CD4-positive, alpha-beta T cell (primary cell): Measurements from ENCODE around the gene CHD2. TPM values are rescaled to one million over a fixed set of nuclear protein-coding genes. Genes with fewer than 3 reads are reported as not detected.

Source experiments
- ATAC-seq: fragments of 200-7000 bp; cut with Tn5 transposase; one replicate; pipeline ENCODE4 v1.10.0; 2022; ENCODE audit warnings: mild to moderate bottlenecking; ENCODE audit not compliant: poor library complexity
- CTCF ChIA-PET: fragments of 350-600 bp; sonication (Branson Sonifier 250); formaldehyde crosslinking; loops from one replicate; lab custom pipeline; 2021; ENCODE audit warnings: antibody characterized with exemption, inconsistent platforms; lab: Charles Lee
- POLR2A ChIA-PET: fragments of 350-600 bp; sonication (Branson Sonifier 250); formaldehyde crosslinking; loops from one replicate; lab custom pipeline; 2021; ENCODE audit warnings: antibody characterized with exemption, inconsistent platforms; lab: Charles Lee
- DNase-seq, 14 experiments: peaks; one replicate each; pipeline ENCODE4 v3.0.0-alpha.2; 2013 to 2020; ENCODE audit warnings: mixed read lengths in 2 of 14
- H3K27ac ChIP-seq, 2 donors: one replicate each; pipeline versions ENCODE4 v1.5.1 to v1.7.0; 2013; ENCODE audit warnings: low read length in 2 of 2, low read depth in 1 of 2, mild to moderate bottlenecking in 1 of 2
- H3K27me3 ChIP-seq, 2 experiments: 1 replicate in 1 of 2; 2 replicates in 1 of 2; pipeline versions ENCODE4 v1.6.1 to v1.7.0; 2013; ENCODE audit warnings: low read length in 2 of 2, control low read depth in 1 of 2, mild to moderate bottlenecking in 1 of 2, moderate library complexity in 1 of 2; ENCODE audit not compliant: insufficient read depth in 2 of 2, control insufficient read depth in 1 of 2
- H3K36me3 ChIP-seq: one replicate; pipeline ENCODE4 v1.6.1; 2013; ENCODE audit warnings: low read length, control low read depth; ENCODE audit not compliant: insufficient read depth
- H3K4me1 ChIP-seq: one replicate; pipeline ENCODE4 v1.6.1; 2013; ENCODE audit warnings: low read length, control low read depth; ENCODE audit not compliant: insufficient read depth
- H3K4me3 ChIP-seq: one replicate; pipeline ENCODE4 v1.5.1; 2013; ENCODE audit warnings: mild to moderate bottlenecking, low read length, moderate library complexity
- H3K9me3 ChIP-seq, 2 experiments: 1 replicate in 1 of 2; 2 replicates in 1 of 2; pipeline versions ENCODE4 v1.6.1 to v1.7.0; 2013; ENCODE audit warnings: low read length in 2 of 2, mild to moderate bottlenecking in 2 of 2, control low read depth in 1 of 2, moderate library complexity in 1 of 2; ENCODE audit not compliant: control insufficient read depth in 1 of 2, insufficient read depth in 1 of 2
- H3K27ac Mint-ChIP-seq: one replicate; pipeline ENCODE4 v1.8.0; 2020; ENCODE audit warnings: mixed read lengths
- H3K27me3 Mint-ChIP-seq: one replicate; pipeline ENCODE4 v1.8.0; 2021; ENCODE audit warnings: mixed read lengths
- H3K36me3 Mint-ChIP-seq: one replicate; pipeline ENCODE4 v1.8.0; 2021; ENCODE audit warnings: low read depth, mixed read lengths
- H3K4me1 Mint-ChIP-seq: one replicate; pipeline ENCODE4 v1.8.0; 2021; ENCODE audit warnings: low read depth, mixed read lengths
- H3K4me3 Mint-ChIP-seq: one replicate; pipeline ENCODE4 v1.8.0; 2020; ENCODE audit warnings: mild to moderate bottlenecking, mixed read lengths
- H3K9me3 Mint-ChIP-seq: one replicate; pipeline ENCODE4 v1.8.0; 2020; ENCODE audit warnings: mixed read lengths
- CTCF ChIP-seq: fragments of 200-600 bp; IDR thresholded peaks from one replicate; pipeline ENCODE4 v1.8.0; 2022; ENCODE audit warnings: antibody characterized with exemption, mild to moderate bottlenecking
- intact Hi-C, 2 experiments: fragments of 100-400 bp; cut with DNase I in 1 of 2; cut with micrococcal nuclease in 1 of 2; formaldehyde crosslinking; loops; one replicate each; pipeline versions ENCODE4 v1.15.1 to v1.9.0; 2023 to 2025; cut with DNase I, micrococcal nuclease
- total RNA-seq, 174 experiments: library from RNA in 2 of 174; stranded (reverse) in 2 of 174; gene quantifications; one replicate each; pipeline ENCODE4 v1.2.3 and lab custom pipeline; 2021 to 2026

Gene CHD2
- total RNA-seq, 2 experiments from 2014 or later = 615 to 660 TPM

- DNase-seq (no peak), ATAC-seq (no peak)
- Mint-ChIP-seq H3K4me3 (no peak overlapping the region), H3K36me3 (peaks cover 80% of the 10 kb centered on the region), H3K4me1 (peaks cover 69% of the 10 kb centered on the region), H3K27me3 (no peaks in the 10 kb centered on the region), H3K27ac (peak overlapping the region; percentile 75), H3K9me3 (no peaks in the 10 kb centered on the region)
- ChIA-PET CTCF (interaction anchor here (1.6 kb wide), 1 partner anchor 10 kb away, joined by 4 read pairs; no protein-coding TSS in a partner anchor), POLR2A (no interaction called here)
- intact Hi-C loops = no loop called here
- H3K27me3 ChIP-seq = no peaks in the 10 kb centered on the region
- no peak overlapping the region for H3K4me3 ChIP-seq
- H3K27ac ChIP-seq = peak overlapping the region in 1 of 2 donors; percentile 7
- H3K4me1 ChIP-seq = peaks cover 38% of the 10 kb centered on the region
- TF ChIP-seq CTCF = no peak
- peaks cover 60% of the 10 kb centered on the region for H3K36me3 ChIP-seq
- H3K9me3 ChIP-seq = no peaks in the 10 kb centered on the region
These were observed 125.5 kb downstream of the CHD2 start for GRCh38 chr15:93025625-93025982.

- no peak overlapping the region for H3K4me3 Mint-ChIP-seq
- peaks cover 65% of the 10 kb centered on the region for H3K4me1 Mint-ChIP-seq
- ATAC-seq = peak; percentile 5
- CTCF ChIA-PET = no interaction called here
- H3K9me3 Mint-ChIP-seq = no peaks in the 10 kb centered on the region
- H3K36me3 ChIP-seq = peaks cover 52% of the 10 kb centered on the region
- H3K27ac ChIP-seq = no peak overlapping the region
- H3K36me3 Mint-ChIP-seq = peaks cover 72% of the 10 kb centered on the region
- intact Hi-C loops = no loop called here
- peak overlapping the region; percentile 75 for H3K27ac Mint-ChIP-seq
- no peak overlapping the region for H3K4me3 ChIP-seq
- H3K9me3 ChIP-seq = no peaks in the 10 kb centered on the region
- H3K4me1 ChIP-seq = peaks cover 41% of the 10 kb centered on the region
- TF ChIP-seq CTCF = no peak
- H3K27me3 Mint-ChIP-seq = no peaks in the 10 kb centered on the region
- no peaks in the 10 kb centered on the region for H3K27me3 ChIP-seq
- POLR2A ChIA-PET = no interaction called here
- no peak for DNase-seq
These were observed 126.3 kb downstream of the CHD2 start for GRCh38 chr15:93026380-93026817.

- intact Hi-C loops = no loop called here
- Mint-ChIP-seq H3K27me3 (no peaks in the 10 kb centered on the region), H3K9me3 (no peaks in the 10 kb centered on the region), H3K36me3 (peaks cover 62% of the 10 kb centered on the region), H3K4me3 (no peak overlapping the region), H3K4me1 (peaks cover 55% of the 10 kb centered on the region), H3K27ac (peak overlapping the region; percentile 75)
- ATAC-seq (no peak), DNase-seq (no peak)
- no peak overlapping the region for H3K4me3 ChIP-seq
- peaks cover 42% of the 10 kb centered on the region for H3K36me3 ChIP-seq
- H3K9me3 ChIP-seq = no peaks in the 10 kb centered on the region
- no peak for TF ChIP-seq CTCF
- H3K27me3 ChIP-seq = no peaks in the 10 kb centered on the region
- CTCF ChIA-PET = no interaction called here
- peaks cover 41% of the 10 kb centered on the region for H3K4me1 ChIP-seq
- POLR2A ChIA-PET = no interaction called here
- no peak overlapping the region for H3K27ac ChIP-seq
These were observed 127.3 kb downstream of the CHD2 start for GRCh38 chr15:93027413-93027812.
